NCI-H510A (cell line): ENCODE measurements around the gene SPDYE2.
"Not testable (repeated sequence)": the region's sequence is repeated elsewhere in the genome, so short reads cannot be mapped to it uniquely, and the experiment has no call there.

Experiments
- DNase-seq: peaks from one replicate; lab custom pipeline; 2025; lab: John Stamatoyannopoulos, UW

Gene SPDYE2

DNA sequence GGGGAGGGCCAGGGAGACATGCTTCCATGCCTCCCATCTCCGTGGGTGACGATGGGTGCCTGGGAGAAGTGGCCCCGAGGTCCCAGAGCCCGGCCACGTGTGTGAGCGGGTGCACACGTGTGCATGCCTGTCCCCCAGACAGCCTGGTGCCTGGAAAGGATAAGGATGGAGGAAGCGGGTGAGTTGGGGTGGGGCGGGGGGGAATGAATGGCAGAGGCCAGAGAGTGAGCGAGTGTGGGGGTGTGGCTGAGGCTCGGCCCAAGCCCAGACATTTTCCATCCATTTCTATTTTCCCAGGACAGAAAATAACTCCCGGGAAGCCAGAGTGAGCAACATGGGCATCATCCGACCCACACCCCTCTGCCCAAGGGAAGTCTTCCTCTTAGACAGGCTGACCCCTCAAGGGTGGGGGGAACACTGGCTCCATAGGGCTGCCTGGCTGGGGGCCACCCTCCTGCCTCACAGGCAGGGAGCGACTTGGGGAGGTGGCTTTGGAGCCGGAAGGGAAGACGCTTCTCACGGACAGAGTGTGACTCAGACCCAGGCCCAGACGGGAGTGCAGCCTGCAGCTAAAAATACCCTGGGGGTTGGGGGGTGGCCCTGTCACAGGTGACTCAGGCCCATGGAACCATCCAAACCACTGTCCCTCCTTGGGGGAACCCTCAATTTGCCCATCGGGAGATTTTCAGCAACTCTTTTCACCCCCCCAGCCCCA, 53.6 kb downstream of the SPDYE2 start:
- DNase-seq: not testable (repeated sequence)

DNA sequence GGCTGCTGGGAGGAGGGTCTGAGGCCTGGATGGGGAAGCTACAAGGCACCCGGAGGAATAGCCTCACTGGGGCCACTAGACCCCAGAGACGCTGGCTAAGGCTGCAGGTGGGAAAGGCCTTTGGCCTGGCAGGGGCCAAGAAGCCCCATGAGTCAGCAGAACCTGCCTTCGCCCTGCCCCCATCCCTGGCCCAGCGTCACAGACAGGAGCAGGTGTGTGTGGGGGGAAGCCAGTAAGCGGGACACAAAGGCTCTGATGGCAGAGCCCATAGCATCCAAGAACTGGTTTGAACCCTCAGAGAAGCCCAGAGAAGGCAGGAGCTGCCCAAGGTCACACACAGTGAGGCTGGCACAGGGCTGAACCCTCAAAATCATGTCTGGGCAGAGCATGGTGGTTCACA, 55.8 kb downstream of the SPDYE2 start:
- DNase-seq: not testable (repeated sequence)

DNA sequence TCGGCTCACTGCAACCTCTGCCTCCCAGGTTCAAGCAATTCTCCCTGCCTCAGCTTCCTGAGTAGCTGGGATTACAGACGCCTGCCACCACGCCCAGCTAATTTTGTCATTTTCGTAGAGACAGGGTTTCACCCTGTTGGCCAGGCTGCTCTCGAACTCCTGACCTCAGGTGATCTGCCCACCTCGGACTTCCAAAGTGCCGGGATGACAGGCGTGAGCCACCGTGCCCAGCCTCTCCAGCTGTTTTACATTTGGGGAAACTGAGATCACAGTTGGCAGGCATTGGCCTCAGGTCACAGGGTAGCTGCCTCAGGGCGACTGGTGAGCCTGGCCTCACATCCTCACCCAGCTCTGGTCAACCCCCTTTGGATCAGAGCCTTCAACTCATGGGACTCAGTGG, 58.7 kb downstream of the SPDYE2 start:
- DNase-seq: not testable (repeated sequence)

DNA sequence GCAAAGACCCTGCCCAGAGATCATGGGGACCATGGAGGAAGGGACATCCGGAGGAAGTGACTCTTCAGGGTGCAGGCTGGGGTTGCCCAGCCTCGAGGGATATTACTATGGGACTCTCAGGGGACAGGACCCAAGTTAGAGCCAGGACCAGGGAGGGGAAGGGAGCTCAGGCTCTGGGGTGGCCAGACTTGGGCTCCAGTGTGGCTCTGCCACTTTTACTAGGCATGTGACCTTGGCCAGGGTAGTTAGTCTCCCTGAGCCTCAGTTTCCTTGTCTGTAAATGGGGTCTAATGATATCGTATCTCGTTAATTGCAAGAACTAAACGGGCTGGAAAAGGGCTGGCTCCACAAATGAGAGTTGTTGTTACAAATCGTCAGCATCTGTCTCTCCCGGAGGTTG, 59.4 kb downstream of the SPDYE2 start:
- not testable (repeated sequence) for DNase-seq

DNA sequence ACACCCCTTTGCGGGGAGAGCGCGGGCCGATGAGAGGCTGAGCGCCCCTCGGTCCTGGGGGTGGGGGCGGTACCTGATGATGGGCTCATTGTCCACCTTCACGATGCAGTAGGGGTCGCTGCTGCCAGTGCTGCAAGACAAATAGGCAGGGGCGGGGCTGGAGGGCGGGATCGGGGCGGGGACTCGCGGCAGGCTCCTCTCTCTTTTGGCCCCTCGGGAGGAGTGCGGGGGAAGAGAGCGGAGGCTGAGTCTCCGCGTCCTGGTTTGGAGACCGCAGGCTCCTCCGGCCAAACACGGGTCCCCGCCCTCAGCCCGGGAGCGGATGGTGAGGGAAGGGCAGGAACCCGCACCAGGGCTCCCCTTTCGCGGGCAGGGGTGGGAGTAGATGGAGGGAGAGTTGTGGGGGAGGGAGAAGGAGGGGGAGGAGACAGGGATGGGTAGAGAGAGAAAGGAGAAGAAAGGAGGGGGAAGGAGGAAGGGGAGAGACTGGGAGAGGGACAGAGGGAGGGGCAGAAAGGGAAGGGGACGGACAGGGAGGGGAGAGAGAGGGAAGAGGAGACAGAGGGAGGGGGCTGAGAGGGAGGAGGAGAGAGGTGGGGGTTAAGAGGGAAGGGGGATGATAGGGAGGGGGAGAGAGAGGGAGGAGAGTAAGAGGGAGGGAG, 60.1 kb downstream of the SPDYE2 start:
- not testable (repeated sequence) for DNase-seq

DNA sequence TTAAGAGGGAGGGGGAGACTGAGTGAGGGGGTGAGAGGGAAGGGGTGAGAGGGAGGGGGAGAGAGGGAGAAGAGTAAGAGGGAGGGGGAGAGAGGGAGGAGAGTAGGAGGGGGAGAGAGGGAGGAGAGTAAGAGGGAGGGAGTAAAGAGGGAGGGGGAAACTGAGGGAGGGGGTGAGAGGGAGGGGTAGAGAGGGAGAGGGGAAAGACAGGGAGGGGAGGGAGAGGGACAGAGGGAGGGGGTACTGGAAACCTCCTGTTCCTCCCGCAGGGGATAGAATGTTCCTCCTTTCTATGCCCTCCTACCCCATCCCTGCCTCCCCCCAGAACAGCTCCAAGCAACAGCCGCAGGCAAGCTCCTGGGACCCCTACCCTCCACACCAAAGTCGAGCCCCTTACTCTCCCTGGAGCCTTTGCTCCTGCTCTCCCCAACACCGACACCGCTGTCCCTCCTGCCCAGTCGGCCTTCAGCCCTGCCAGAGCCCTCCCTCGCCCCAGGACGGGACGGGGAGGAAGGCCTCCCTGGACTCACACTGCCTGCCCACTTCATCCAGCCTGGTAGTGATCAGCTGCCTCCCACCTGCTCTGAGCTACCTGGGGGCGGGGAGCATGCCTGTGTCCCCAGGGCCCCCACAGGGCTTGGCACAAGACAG, 60.8 kb downstream of the SPDYE2 start:
- not testable (repeated sequence) for DNase-seq
